OCI-LY7 (cell line): ENCODE results near the gene CDC37L1.

ENCODE experiments used
- EZH2phosphoT487 ChIP-seq: fragments of 200-600 bp; sonication (generic); IDR thresholded peaks from 2 replicates; pipeline ENCODE4 v1.6.1; 2018; ENCODE audit warnings: low read depth, borderline replicate concordance, mild to moderate bottlenecking, mixed run types, antibody characterized with exemption, low read length, moderate library complexity, mixed read lengths
- TF ChIP-seq, protein P1 (sequence below): fragments of 200-600 bp; sonication (generic); conservative IDR thresholded peaks from 2 replicates; pipeline ENCODE4 v1.5.1; 2014; ENCODE audit warnings: mild to moderate bottlenecking, antibody characterized with exemption, low read length, moderate library complexity, mixed read lengths

DNA sequence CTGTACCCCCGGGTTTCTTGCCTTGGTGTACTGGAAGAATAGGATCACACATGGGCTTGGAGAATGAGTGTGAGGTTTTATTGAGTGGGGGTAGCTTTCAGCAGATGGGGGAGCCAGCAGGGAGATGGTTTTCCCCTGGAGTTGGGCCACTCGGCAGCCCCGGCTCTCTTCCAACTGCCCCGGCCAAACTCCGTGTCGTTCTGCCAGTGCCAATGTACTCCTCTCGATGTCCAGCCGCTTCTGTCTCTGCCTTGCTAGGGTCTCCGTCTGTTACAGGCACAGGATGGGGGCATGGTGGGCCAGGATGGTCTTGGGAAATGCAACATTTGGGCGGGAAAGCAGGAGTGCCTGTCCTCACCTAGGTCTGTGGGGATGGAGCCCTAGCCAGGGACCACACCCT lies 24.8 kb upstream of the CDC37L1 start:
- TF ChIP-seq, protein P1, sequence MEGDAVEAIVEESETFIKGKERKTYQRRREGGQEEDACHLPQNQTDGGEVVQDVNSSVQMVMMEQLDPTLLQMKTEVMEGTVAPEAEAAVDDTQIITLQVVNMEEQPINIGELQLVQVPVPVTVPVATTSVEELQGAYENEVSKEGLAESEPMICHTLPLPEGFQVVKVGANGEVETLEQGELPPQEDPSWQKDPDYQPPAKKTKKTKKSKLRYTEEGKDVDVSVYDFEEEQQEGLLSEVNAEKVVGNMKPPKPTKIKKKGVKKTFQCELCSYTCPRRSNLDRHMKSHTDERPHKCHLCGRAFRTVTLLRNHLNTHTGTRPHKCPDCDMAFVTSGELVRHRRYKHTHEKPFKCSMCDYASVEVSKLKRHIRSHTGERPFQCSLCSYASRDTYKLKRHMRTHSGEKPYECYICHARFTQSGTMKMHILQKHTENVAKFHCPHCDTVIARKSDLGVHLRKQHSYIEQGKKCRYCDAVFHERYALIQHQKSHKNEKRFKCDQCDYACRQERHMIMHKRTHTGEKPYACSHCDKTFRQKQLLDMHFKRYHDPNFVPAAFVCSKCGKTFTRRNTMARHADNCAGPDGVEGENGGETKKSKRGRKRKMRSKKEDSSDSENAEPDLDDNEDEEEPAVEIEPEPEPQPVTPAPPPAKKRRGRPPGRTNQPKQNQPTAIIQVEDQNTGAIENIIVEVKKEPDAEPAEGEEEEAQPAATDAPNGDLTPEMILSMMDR: no peak
- no peak for TF ChIP-seq EZH2phosphoT487
